Cardiac fibroblast (primary cell): ENCODE data around the gene SLC47A2.
A peak's percentile ranks its signal among the peaks of the same experiment; 100 is the strongest.

ENCODE experiments used
- DNase-seq, 2 donors: peaks; one replicate each; pipeline versions ENCODE4 v3.0.0 to v3.0.0-alpha.2; 2010; ENCODE audit warnings: low read depth in 2 of 2
- H3K4me3 ChIP-seq, 2 donors: replicated peaks in 1 of 2; 1 replicate in 1 of 2; 2 replicates in 1 of 2; pipeline ENCODE4 v1.5.1; 2011; ENCODE audit warnings: low read depth in 2 of 2, low read length in 2 of 2, mild to moderate bottlenecking in 2 of 2, moderate library complexity in 1 of 2
- TF ChIP-seq, protein P1 (sequence below): IDR thresholded peaks from one replicate; pipeline ENCODE4 v1.5.1; 2011; ENCODE audit warnings: low read depth, mild to moderate bottlenecking, low read length, inconsistent platforms

Gene SLC47A2

DNA sequence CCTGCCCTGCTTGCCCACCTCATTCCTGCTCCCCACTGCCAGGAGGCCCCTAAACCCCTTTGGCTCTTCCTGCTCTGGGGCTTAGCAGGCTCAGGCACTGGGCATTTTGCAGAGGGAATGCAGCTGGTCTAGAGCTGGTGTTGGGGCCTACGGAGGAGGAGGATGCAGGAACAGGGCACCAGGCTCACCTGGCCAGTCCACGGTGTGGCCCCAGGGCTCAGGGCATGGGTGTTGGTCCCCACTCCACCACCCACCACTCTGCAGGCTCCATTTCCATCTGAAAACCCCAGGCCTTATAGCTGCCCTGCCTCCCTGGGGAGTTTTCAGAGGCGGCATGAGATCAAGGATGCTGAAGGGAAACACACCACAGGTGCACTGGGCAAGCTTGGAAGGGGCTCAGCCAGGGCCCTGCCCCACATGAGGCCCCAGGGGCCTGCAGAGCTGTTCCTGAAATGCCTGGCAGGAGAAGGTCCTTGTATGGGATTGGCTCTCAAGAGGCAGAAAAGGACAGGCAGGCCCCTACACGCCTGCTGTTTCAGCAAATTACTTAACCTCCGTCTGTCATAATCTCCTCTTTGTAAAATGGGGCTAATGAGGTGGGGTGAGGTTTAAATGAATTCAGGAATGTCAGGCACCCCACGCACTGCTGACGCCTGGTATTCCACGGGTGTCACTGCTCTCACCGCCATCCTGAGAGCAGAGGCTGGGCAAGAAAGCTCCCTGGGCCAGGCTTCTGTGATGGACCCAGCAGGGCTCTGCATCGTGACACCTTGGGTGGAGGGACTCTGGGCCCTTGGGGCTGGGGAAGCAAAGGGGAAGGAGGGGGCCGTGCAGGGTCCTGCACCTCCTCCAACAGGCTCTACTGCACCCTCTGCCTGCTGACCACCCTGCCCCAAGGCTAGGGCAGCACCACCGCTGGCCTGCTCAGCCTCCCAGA is 9.3 kb downstream of the SLC47A2 start:
- DNase-seq = no peak
- TF ChIP-seq, protein P1, sequence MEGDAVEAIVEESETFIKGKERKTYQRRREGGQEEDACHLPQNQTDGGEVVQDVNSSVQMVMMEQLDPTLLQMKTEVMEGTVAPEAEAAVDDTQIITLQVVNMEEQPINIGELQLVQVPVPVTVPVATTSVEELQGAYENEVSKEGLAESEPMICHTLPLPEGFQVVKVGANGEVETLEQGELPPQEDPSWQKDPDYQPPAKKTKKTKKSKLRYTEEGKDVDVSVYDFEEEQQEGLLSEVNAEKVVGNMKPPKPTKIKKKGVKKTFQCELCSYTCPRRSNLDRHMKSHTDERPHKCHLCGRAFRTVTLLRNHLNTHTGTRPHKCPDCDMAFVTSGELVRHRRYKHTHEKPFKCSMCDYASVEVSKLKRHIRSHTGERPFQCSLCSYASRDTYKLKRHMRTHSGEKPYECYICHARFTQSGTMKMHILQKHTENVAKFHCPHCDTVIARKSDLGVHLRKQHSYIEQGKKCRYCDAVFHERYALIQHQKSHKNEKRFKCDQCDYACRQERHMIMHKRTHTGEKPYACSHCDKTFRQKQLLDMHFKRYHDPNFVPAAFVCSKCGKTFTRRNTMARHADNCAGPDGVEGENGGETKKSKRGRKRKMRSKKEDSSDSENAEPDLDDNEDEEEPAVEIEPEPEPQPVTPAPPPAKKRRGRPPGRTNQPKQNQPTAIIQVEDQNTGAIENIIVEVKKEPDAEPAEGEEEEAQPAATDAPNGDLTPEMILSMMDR = no peak
- no peak overlapping the region for H3K4me3 ChIP-seq

DNA sequence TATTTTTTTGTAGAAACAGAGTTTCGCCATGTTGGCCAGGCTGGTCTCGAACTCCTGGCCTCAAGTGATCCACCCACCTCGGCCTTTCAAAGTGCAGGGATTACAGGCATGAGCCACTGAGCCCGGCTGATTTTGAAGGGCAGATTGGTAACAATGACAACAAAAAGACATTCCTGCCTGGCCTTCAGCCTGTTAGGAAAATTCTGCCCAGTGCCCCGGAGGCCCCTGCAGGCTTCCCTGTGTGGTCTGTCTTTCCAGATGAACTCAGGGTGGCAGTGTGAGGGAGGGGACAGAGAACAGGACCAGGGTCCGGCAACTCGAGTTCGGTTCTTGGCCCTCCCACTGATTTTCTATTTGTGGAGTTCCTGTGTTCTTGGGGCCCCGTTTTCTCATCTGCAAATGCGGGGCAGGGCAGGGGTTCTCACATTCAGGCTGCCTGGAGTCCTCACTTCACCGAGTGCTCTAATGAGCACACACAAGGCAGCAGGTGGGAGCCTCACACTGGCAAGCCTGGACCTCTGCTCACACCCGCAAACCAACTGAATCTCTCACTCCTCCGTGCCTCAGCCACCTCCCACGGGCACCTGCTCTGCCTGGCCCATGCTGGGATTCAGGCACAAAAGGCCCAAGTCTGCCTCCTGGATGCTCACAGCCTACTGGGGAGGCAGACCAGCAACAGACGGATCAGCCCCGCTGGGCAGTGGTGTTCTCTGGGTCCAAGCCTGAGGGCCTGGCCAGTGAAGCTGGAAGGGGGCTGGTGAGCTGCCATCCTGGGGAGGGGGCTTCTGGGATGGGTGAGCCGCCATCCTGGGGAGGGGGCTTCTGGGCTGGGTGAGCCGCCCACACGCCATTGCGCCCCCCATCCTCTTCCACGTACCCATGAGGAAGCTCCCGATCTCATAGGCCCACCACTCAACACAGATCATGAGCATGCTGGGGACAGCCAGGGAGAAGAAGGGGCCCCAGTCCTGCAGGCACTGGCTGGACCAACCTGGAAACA is 10.3 kb downstream of the SLC47A2 start:
- no peak overlapping the region for H3K4me3 ChIP-seq
- DNase-seq = no peak
- TF ChIP-seq, protein P1 = no peak

DNA sequence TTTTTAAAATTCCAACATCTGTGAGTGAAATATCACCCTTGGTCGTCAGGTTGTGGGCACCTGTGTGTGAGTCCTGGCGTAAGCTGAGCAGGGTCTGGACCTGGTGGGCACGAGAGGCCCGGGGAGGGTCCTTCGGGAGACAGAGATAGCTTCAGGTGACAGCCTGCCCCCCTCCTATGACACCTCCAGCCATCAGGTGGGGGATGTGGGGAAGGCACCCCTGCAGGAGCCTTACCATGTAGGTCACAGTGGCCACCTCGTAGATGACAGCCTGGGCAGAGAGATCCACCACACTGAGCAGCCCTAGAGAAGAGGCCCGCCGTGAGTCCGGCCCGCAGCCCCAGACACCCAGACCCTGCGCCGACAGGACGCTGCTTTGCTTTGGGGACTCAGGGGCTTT is 11.2 kb downstream of the SLC47A2 start:
- TF ChIP-seq, protein P1 = no peak
- H3K4me3 ChIP-seq = no peak overlapping the region
- DNase-seq = no peak

DNA sequence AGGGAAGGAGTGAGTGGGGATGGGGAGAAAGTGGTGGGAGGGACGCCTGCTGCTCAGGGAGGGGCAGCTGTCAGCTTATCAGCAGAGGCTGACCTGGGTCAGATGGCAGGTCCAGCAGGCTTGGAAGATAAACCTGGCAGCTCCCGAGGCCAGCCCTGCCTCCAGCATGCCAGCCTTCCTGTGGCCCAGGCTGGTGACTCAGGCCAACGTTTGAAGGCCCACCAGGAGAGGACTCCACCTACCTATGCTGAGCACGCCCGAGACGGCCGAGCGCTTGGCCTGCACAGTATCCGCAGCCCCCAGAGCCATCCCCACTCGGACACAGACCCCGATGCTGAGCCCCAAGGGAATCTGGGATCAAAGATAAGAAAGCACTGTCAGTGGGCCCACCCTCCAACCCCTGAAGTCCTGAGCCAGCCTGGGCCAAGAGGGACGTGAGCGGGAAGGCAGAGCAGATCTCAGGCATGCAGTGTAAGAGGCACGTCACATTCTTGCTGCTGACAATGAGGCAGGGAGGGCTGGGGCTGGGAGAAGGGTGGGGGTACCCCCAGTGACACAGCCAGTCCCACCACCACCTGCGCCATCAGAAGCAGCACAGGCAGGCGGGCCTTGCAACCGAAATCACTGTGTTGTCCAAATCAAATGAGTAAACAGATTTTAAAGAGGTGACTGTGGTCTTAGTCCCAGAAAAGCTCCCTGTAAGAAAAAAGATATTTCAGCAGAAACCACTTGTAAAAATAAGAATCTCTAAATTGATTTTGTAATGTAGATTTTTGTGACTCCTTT is 12.4 kb downstream of the SLC47A2 start:
- DNase-seq = no peak
- TF ChIP-seq, protein P1 = no peak
- H3K4me3 ChIP-seq = no peak overlapping the region

DNA sequence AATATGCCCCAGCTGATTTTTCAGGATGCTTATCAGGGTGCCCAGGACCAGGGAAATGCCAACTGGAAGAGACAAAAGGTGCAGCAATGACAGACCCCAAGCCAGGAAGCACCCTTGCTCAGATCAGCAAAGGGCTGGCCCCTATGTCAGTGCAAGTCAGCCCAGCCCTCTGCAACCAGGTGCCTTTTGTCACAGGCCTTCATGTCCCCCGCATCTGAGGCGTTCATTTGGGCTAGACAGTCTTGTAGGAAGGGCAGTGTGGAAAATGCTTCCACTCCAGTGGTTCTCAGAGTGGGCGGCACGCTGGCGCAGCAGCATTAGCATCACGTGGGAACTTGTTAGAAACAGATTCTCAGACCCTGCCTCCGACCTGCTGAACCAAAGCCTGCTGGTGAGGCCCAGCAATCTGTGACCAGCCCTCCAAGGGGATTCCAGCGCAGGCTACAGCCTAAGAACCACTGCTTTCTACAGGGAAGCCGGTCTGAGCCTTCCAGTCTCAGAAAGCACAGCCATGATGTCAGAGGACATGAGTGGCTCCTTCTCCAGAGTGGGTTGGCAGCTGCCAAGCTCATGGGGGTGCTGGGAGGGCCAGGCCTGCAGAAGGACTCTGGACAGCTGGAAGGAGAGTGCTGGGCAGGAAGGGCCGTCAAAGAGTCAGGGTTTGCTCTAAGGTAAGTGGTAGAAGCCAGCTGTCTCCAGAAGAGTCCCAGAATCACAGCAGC is 13.1 kb downstream of the SLC47A2 start:
- peak in 1 of 2 donors; percentile 16 for DNase-seq
- H3K4me3 ChIP-seq = no peak overlapping the region
- TF ChIP-seq, protein P1 = no peak
